Choroid plexus epithelial cell (primary cell): Measurements from ENCODE around the gene SLC38A11.
"Not testable (repeated sequence)": the region's sequence is repeated elsewhere in the genome, so short reads cannot be mapped to it uniquely, and the experiment has no call there.

ENCODE experiments used
- DNase-seq: peaks from one replicate; pipeline ENCODE4 v3.0.0-alpha.2; 2010; ENCODE audit warnings: low read depth
- H3K4me3 ChIP-seq: 2 replicates; pipeline ENCODE4 v1.5.1; 2011; ENCODE audit warnings: low read depth, mild to moderate bottlenecking, control low read depth, low read length, moderate library complexity
- TF ChIP-seq, protein P1 (sequence below): conservative IDR thresholded peaks from 2 replicates; pipeline ENCODE4 v1.5.1; 2011; ENCODE audit warnings: low read depth, mild to moderate bottlenecking, control low read depth, inconsistent platforms, low read length, moderate library complexity

The SLC38A11 gene

DNA sequence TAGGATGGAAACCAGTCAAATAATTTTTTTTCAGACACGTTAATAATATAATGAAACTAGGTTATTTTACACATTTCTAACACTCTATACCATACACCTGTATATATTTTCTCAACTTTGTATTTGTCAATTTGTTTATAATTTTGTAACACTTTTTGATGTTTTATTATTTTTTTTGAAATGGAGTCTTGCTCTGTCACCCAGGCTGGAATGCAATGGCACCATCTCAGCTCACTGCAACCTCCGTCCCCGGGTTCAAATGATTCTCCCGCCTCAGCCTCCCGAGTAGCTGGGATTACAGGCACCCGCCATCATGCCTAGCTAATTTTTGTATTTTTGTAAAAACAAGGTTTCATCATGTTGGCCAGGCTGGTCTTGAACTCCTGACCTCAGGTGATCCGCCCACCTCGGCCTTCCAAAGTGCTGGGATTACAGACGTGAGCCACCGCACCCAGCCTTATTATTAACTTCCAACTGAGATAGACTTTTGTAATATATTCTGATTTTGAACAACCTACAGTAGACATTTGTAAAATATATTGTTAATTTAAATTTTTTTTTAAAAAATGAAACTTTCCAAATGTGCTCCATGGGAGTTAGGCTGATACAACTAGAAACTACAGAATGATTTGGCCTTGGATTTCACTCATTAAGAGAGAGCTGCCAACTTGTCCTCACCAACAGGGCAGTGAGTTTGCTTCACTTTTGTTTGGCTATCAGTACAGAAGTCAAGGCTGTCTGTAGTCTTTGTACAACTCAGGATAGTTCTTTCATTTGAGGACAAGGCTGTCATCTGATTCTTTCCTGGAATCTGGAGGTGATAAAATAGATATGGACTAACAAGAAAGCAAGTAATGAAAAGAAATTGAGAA, 79.8 kb downstream of the SLC38A11 start:
- TF ChIP-seq, protein P1, sequence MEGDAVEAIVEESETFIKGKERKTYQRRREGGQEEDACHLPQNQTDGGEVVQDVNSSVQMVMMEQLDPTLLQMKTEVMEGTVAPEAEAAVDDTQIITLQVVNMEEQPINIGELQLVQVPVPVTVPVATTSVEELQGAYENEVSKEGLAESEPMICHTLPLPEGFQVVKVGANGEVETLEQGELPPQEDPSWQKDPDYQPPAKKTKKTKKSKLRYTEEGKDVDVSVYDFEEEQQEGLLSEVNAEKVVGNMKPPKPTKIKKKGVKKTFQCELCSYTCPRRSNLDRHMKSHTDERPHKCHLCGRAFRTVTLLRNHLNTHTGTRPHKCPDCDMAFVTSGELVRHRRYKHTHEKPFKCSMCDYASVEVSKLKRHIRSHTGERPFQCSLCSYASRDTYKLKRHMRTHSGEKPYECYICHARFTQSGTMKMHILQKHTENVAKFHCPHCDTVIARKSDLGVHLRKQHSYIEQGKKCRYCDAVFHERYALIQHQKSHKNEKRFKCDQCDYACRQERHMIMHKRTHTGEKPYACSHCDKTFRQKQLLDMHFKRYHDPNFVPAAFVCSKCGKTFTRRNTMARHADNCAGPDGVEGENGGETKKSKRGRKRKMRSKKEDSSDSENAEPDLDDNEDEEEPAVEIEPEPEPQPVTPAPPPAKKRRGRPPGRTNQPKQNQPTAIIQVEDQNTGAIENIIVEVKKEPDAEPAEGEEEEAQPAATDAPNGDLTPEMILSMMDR: no peak
- no peak overlapping the region for H3K4me3 ChIP-seq
- DNase-seq: no peak

GRCh38 chr2:164873210-164873908, 82.0 kb downstream of the SLC38A11 start:
- H3K4me3 ChIP-seq: no peak overlapping the region

GRCh38 chr2:164871404-164871803, 83.9 kb downstream of the SLC38A11 start:
- DNase-seq: no peak
- TF ChIP-seq, protein P1: no peak
- H3K4me3 ChIP-seq: no peak overlapping the region

More at GRCh38 chr2:164873210-164873908, 82.0 kb downstream of the SLC38A11 start:
- DNase-seq: no peak
- TF ChIP-seq, protein P1: no peak

DNA sequence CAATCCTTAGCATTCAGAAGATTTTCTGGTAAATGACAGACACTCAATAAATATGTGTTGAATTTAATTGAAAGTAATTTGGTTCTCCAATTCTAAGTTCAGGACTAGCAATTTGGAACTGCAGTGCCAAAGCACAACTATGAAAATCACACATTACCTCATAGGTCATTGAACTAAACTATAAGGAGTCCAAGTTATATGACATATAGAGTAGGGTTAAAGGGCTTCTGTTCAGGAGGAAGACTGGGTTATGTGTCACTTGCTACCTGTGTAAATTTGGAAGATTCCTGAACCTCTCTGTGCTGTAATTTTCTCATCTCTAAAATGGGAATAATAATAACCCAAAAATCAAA, 85.9 kb downstream of the SLC38A11 start:
- DNase-seq: no peak
- H3K4me3 ChIP-seq: no peak overlapping the region
- TF ChIP-seq, protein P1: no peak

- no peak overlapping the region for H3K4me3 ChIP-seq
- TF ChIP-seq, protein P1: no peak
- peak; percentile 55 for DNase-seq
Observed at GRCh38 chr2:164868563-164869419, 86.5 kb downstream of the SLC38A11 start.

DNA sequence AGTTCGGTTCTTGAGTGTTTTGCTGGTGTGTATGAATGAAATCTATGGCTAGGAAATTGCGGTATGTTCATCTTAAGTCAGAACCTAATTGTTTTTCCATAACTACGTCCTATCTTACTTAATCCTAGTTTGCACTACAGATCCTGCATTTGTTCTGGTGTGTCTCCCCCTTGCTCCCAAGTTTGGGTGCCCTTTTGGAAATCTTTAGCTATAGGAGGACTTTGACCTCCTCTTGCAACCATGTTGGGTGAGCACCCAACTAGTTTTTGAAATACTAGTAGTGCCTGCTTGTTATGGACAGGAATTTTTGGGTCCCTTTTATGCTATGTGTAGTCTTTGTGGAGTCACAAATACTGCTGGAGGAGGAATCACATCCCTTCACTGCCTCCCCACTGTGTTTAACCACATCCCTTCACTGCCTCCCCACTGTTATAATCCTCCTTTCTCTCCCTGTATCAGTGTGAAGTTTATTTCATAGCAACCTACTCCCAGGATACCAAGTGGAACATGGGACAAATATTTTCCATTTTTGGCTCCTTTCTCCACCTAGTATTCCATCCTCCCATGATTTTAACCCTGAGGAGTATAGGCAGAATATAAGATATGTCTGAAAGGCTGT, 87.4 kb downstream of the SLC38A11 start:
- TF ChIP-seq, protein P1: no peak
- no peak overlapping the region for H3K4me3 ChIP-seq
- peak; percentile 46 for DNase-seq

DNA sequence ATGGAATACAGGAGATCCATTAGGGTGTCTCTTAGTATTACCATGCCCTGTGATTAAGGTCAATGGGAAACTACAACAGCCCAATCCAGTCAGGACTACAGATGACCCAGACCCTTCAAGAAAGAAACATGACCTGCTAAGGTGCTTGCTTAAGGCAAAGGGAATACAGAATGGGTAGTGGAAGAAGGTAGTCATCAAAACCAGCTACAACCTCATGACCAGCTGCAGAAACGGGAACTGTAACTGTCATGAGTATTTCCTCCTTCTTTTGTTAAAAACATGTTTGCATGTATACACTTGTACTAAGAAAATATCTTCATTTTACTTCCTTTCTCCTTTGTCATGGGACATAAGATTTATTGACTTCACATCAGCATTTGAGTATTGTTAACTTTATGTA, 88.9 kb downstream of the SLC38A11 start:
- not testable (repeated sequence) for H3K4me3 ChIP-seq, DNase-seq
